Endothelial cell of umbilical vein (primary cell): ENCODE data around the gene MAGEB1. TPM values are rescaled to one million over a fixed set of nuclear protein-coding genes. Genes with fewer than 3 reads are reported as not detected.

ENCODE experiments used
- BruUV-seq: library from RNA; stranded (reverse); fragments of 400-500 nt; replicated peaks from 2 replicates; lab custom pipeline; 2021; lab: Mats Ljungman, UMichigan
- CTCF ChIA-PET: fragments of 300-600, 350-600 bp; sonication (Branson Sonifier 250); formaldehyde crosslinking; loops from one replicate; lab custom pipeline; 2021; ENCODE audit warnings: antibody characterized with exemption, inconsistent platforms; lab: Charles Lee
- POLR2A ChIA-PET: fragments of 300-600, 350-600 bp; sonication (Branson Sonifier 250); formaldehyde crosslinking; loops from one replicate; lab custom pipeline; 2021; ENCODE audit warnings: antibody characterized with exemption, inconsistent platforms; lab: Charles Lee
- DNase-seq: peaks from one replicate; pipeline ENCODE4 v3.0.0-alpha.2; 2011; ENCODE audit warnings: low read depth, low spot score
- FAIRE-seq: peaks from 2 replicates; lab custom pipeline; 2011; peaks lifted over from hg19 to GRCh38; lab: Jason Lieb, UNC
- H2AFZ ChIP-seq: 2 replicates; pipeline ENCODE4 v1.6.0; 2012; ENCODE audit warnings: low read depth, low read length, control low read depth, inconsistent platforms
- H3K27ac ChIP-seq: 2 replicates; pipeline ENCODE4 v1.5.1; 2011; ENCODE audit warnings: low read depth, mild to moderate bottlenecking, control low read depth, low read length, moderate library complexity; ENCODE audit not compliant: insufficient read depth
- H3K27me3 ChIP-seq, 2 experiments: 2 replicates each; pipeline versions ENCODE4 v1.6.0 to v1.6.1; 2011; ENCODE audit warnings: low read length in 2 of 2, mixed read lengths in 1 of 2; ENCODE audit not compliant: control insufficient read depth in 2 of 2, insufficient read depth in 2 of 2
- H3K36me3 ChIP-seq, 2 experiments: 2 replicates in 1 of 2; 3 replicates in 1 of 2; pipeline ENCODE4 v1.5.1; 2011; ENCODE audit warnings: low read length in 2 of 2, mild to moderate bottlenecking in 1 of 2, moderate library complexity in 1 of 2; ENCODE audit not compliant: control insufficient read depth in 2 of 2, insufficient read depth in 2 of 2; ENCODE audit errors: extremely low read depth in 1 of 2
- H3K4me1 ChIP-seq: 3 replicates; pipeline ENCODE4 v1.5.1; 2011; ENCODE audit warnings: mild to moderate bottlenecking, low read length; ENCODE audit not compliant: control insufficient read depth, insufficient read depth; ENCODE audit errors: extremely low read depth
- H3K4me2 ChIP-seq: 2 replicates; pipeline ENCODE4 v1.6.1; 2011; ENCODE audit warnings: low read length, control low read depth, mixed read lengths; ENCODE audit not compliant: insufficient read depth
- H3K4me3 ChIP-seq, 3 experiments: fragments of 200-600 bp in 1 of 3; sonication (generic), shearing (Covaris generic) in 1 of 3; replicated peaks in 1 of 3; 2 replicates each; pipeline ENCODE4 v1.5.1; 2011 to 2016; ENCODE audit warnings: control low read depth in 3 of 3, low read length in 3 of 3, mild to moderate bottlenecking in 2 of 3, inconsistent platforms in 1 of 3, low read depth in 1 of 3, moderate library complexity in 1 of 3; ENCODE audit not compliant: insufficient read depth in 1 of 3
- H3K79me2 ChIP-seq: 2 replicates; pipeline ENCODE4 v1.6.0; 2012; ENCODE audit warnings: low read length, inconsistent platforms; ENCODE audit not compliant: control insufficient read depth, insufficient read depth
- H3K9ac ChIP-seq: replicated peaks from 2 replicates; pipeline ENCODE3; 2011; ENCODE audit warnings: low read length, control low read depth; ENCODE audit not compliant: insufficient read depth; ENCODE audit errors: extremely low read depth
- H3K9me1 ChIP-seq: replicated peaks from 3 replicates; pipeline ENCODE4 v1.6.0; 2011; ENCODE audit warnings: mild to moderate bottlenecking, low read length; ENCODE audit not compliant: control insufficient read depth, insufficient read depth; ENCODE audit errors: extremely low read depth
- H3K9me3 ChIP-seq: replicated peaks from 2 replicates; pipeline ENCODE4 v1.5.1; 2012; ENCODE audit warnings: low read length, inconsistent platforms; ENCODE audit not compliant: control insufficient read depth, insufficient read depth
- H4K20me1 ChIP-seq: replicated peaks from 2 replicates; pipeline ENCODE3; 2011; ENCODE audit warnings: mild to moderate bottlenecking, low read length; ENCODE audit not compliant: control insufficient read depth, insufficient read depth; ENCODE audit errors: extremely low read depth
- CTCF ChIP-seq, 2 donors: IDR thresholded peaks; 1 replicate in 1 of 2; 2 replicates in 1 of 2; pipeline ENCODE4 v1.5.1; 2011; ENCODE audit warnings: low read length in 2 of 2, mild to moderate bottlenecking in 2 of 2, moderate library complexity in 2 of 2, control low read depth in 1 of 2, inconsistent platforms in 1 of 2, low read depth in 1 of 2; ENCODE audit not compliant: insufficient read depth in 1 of 2; ENCODE audit errors: extremely low read depth in 1 of 2
- EZH2 ChIP-seq: IDR thresholded peaks from 2 replicates; pipeline ENCODE4 v1.6.1; 2012; ENCODE audit warnings: borderline replicate concordance, low read depth, mild to moderate bottlenecking, moderate library complexity, low read length, inconsistent platforms; ENCODE audit not compliant: severe bottlenecking
- FOS ChIP-seq: IDR thresholded peaks from 2 replicates; pipeline ENCODE4 v1.6.1; 2011; ENCODE audit warnings: mild to moderate bottlenecking, low read length, moderate library complexity, borderline replicate concordance; ENCODE audit not compliant: insufficient read depth
- GATA2 ChIP-seq: IDR thresholded peaks from 2 replicates; pipeline ENCODE4 v1.7.0; 2011; ENCODE audit warnings: low read depth, mild to moderate bottlenecking, moderate library complexity, mixed read lengths, low read length; ENCODE audit not compliant: insufficient read length, insufficient read depth
- JUN ChIP-seq: IDR thresholded peaks from 2 replicates; pipeline ENCODE4 v1.6.1; 2011; ENCODE audit warnings: borderline replicate concordance, low read depth; ENCODE audit not compliant: insufficient read length, insufficient read depth
- MAX ChIP-seq: IDR thresholded peaks from 2 replicates; pipeline ENCODE4 v1.6.1; 2011; ENCODE audit not compliant: insufficient read depth, insufficient read length
- MYC ChIP-seq: IDR thresholded peaks from one replicate; pipeline ENCODE4 v1.6.1; 2011; ENCODE audit warnings: mild to moderate bottlenecking, low read depth, low read length
- POLR2A ChIP-seq: IDR thresholded peaks from 2 replicates; pipeline ENCODE4 v1.6.1; 2012; ENCODE audit warnings: low read depth, mild to moderate bottlenecking, control low read depth, low read length
- POLR2AphosphoS5 ChIP-seq: IDR thresholded peaks from 2 replicates; pipeline ENCODE4 v1.6.1; 2012; ENCODE audit warnings: low read depth, mild to moderate bottlenecking, control low read depth, low read length, moderate library complexity; ENCODE audit not compliant: insufficient read depth
- dilution Hi-C: fragments of 300-500 bp; cut with MboI; formaldehyde crosslinking; loops from one replicate; pipeline ENCODE4 v1.15.0; 2019; ENCODE audit warnings: low sequenced_read_pairs; ENCODE audit not compliant: extremely low pct_ligation_motif_present
- intact Hi-C: fragments of 100-400 bp; cut with micrococcal nuclease; formaldehyde crosslinking; loops from one replicate; pipeline ENCODE4 v1.10.0; 2022
- polyA plus RNA-seq, 4 experiments: library from polyadenylated mRNA; depleted of rRNA in 3 of 4; stranded (reverse) in 3 of 4; unstranded in 1 of 4; fragments of >200 nt; gene quantifications; 2 replicates each; pipeline versions ENCODE4 v1.2.1 to v1.2.3, GENCODE V29; 2011 to 2012; ENCODE audit warnings: missing spikeins in 1 of 4
- total RNA-seq: library from RNA; stranded (reverse); gene quantifications from 2 replicates; pipeline ENCODE4 v1.2.3, GENCODE V29; 2021

MAGEB1 gene
- total and polyA plus RNA-seq, 2 donors (not counting 3 experiments of a cell fraction or from before 2014, with no cell fraction given), result not detected

GRCh38 chrX:30220661-30221060 lies 26.3 kb upstream of the MAGEB1 start:
- Histone ChIP-seq H3K27me3 (no peaks in the 10 kb centered on the region), H3K9me3 (no peaks in the 10 kb centered on the region), H3K4me1 (no peaks in the 10 kb centered on the region), H3K36me3 (no peaks in the 10 kb centered on the region), H3K27ac (no peak overlapping the region), H3K9ac (no peak overlapping the region), H3K79me2 (no peaks in the 10 kb centered on the region), H3K9me1 (no peaks in the 10 kb centered on the region), H2AFZ (no peak overlapping the region), H3K4me3 (no peak overlapping the region), H4K20me1 (no peaks in the 10 kb centered on the region), H3K4me2 (no peak overlapping the region)
- no TSS peak for BruUV-seq
- dilution Hi-C loops (no loop called here), intact Hi-C loops (no loop called here)
- DNase-seq (no peak), FAIRE-seq (no peak)
- no peak for TF ChIP-seq POLR2A
- no peak for TF ChIP-seq CTCF (IDR thresholded peaks at IDR 0.05; ENCODE audit: extremely low read depth in 1 of 2, insufficient read depth in 1 of 2, low read depth in 1 of 2, low read length in 2 of 2)
- no peak for TF ChIP-seq POLR2AphosphoS5
- TF ChIP-seq EZH2, result no peak
- TF ChIP-seq MAX, result no peak
- POLR2A ChIA-PET, result no interaction called here
- CTCF ChIA-PET, result no interaction called here

GRCh38 chrX:30224536-30224935 lies 22.4 kb upstream of the MAGEB1 start:
- no peak for FAIRE-seq
- TF ChIP-seq CTCF (IDR thresholded peaks at IDR 0.05; ENCODE audit: extremely low read depth in 1 of 2, insufficient read depth in 1 of 2, low read depth in 1 of 2, low read length in 2 of 2) (no peak), GATA2 (no peak), MYC (no peak), POLR2AphosphoS5 (no peak), MAX (no peak), FOS (no peak), EZH2 (no peak), JUN (no peak), POLR2A (no peak)
- no TSS peak for BruUV-seq
- no peaks in the 10 kb centered on the region for H3K9me1 ChIP-seq
- no peaks in the 10 kb centered on the region for H3K79me2 ChIP-seq
- intact Hi-C loops (no loop called here), dilution Hi-C loops (no loop called here)
- H3K27ac ChIP-seq, result no peak overlapping the region
- ChIA-PET POLR2A (no interaction called here), CTCF (interaction anchor here (0.9 kb wide), 1 partner anchor 28 kb away, joined by 3 read pairs; no protein-coding TSS in a partner anchor)
- H3K9ac ChIP-seq, result no peak overlapping the region
- no peak overlapping the region for H3K4me2 ChIP-seq
- no peak overlapping the region for H3K4me3 ChIP-seq
- no peaks in the 10 kb centered on the region for H3K4me1 ChIP-seq
- DNase-seq, result no peak
- H3K27me3 ChIP-seq, result no peaks in the 10 kb centered on the region
- H3K9me3 ChIP-seq, result no peaks in the 10 kb centered on the region
- no peaks in the 10 kb centered on the region for H4K20me1 ChIP-seq
- no peaks in the 10 kb centered on the region for H3K36me3 ChIP-seq
- no peak overlapping the region for H2AFZ ChIP-seq
